K562 (cell line): ENCODE measurements around the gene TTLL3. TPM values are rescaled to one million over a fixed set of nuclear protein-coding genes. Genes with fewer than 3 reads are reported as not detected.

Experiments used
- BRD4 ChIP-seq: fragments of 200-600 bp; sonication (generic); IDR thresholded peaks from 2 replicates; pipeline ENCODE4 v1.6.1; 2017; ENCODE audit warnings: inconsistent platforms
- CHD4 ChIP-seq: fragments of 200-600 bp; sonication (generic); IDR thresholded peaks from 3 replicates; pipeline ENCODE4 v1.6.1; 2012; ENCODE audit warnings: low read depth, mild to moderate bottlenecking, mixed read lengths, low read length, inconsistent platforms; ENCODE audit not compliant: insufficient read depth, insufficient replicate concordance, poor library complexity, severe bottlenecking
- GTF3C2 ChIP-seq: IDR thresholded peaks from 3 replicates; pipeline ENCODE4 v1.6.1; 2011; ENCODE audit warnings: borderline replicate concordance, mild to moderate bottlenecking, moderate library complexity; ENCODE audit not compliant: insufficient read length; ENCODE audit errors: extremely low read depth
- HDAC6 ChIP-seq: IDR thresholded peaks from 2 replicates; pipeline ENCODE4 v1.6.1; 2012; ENCODE audit warnings: low read depth, mild to moderate bottlenecking, control low read depth, inconsistent platforms, low read length, moderate library complexity
- MXI1 ChIP-seq: IDR thresholded peaks from 2 replicates; pipeline ENCODE4 v1.6.1; 2011; ENCODE audit warnings: low read depth, mild to moderate bottlenecking, improper control_type of control experiment, low read length
- PPARD ChIP-seq: fragments of 250-450 bp; sonication (Bioruptor Pico); IDR thresholded peaks from 2 replicates; pipeline ENCODE4 v1.8.0; 2022; ENCODE audit warnings: inconsistent platforms, mild to moderate bottlenecking, moderate library complexity
- PRPF4 ChIP-seq: fragments of 200-400 bp; formaldehyde crosslinking; IDR thresholded peaks from one replicate; pipeline ENCODE4 v1.6.1; 2017; ENCODE audit warnings: low read length, low read depth, mild to moderate bottlenecking; ENCODE audit not compliant: insufficient read depth, poor library complexity, severe bottlenecking
- RAD21 ChIP-seq, 2 experiments: fragments of 250-450 bp in 1 of 2; fragments of 450-650 bp in 1 of 2; sonication (Bioruptor Pico) in 1 of 2; formaldehyde crosslinking in 1 of 2; IDR thresholded peaks in 1 of 2; conservative IDR thresholded peaks in 1 of 2; 2 replicates each; pipeline versions ENCODE4 v1.4.0 to v1.8.0; 2020 to 2022; ENCODE audit warnings: mild to moderate bottlenecking in 2 of 2, moderate library complexity in 1 of 2
- SAFB2 ChIP-seq: fragments of 200-400 bp; formaldehyde crosslinking; IDR thresholded peaks from 2 replicates; pipeline ENCODE4 v1.6.1; 2018; ENCODE audit warnings: borderline replicate concordance, low read length, low read depth, moderate library complexity; ENCODE audit not compliant: severe bottlenecking
- SETDB1 ChIP-seq: IDR thresholded peaks from one replicate; pipeline ENCODE4 v1.6.1; 2012; ENCODE audit warnings: low read length, control low read depth, inconsistent platforms
- SMARCA5 ChIP-seq: fragments of 450-650 bp; IDR thresholded peaks from 2 replicates; pipeline ENCODE4 v1.6.1; 2016
- SP1 ChIP-seq: sonication (generic); formaldehyde crosslinking; IDR thresholded peaks from 2 replicates; pipeline ENCODE4 v1.8.1; 2022; ENCODE audit warnings: mild to moderate bottlenecking, missing genetic modification reagents
- SPI1 ChIP-seq: IDR thresholded peaks from 2 replicates; pipeline ENCODE4 v1.6.1; 2011; ENCODE audit warnings: low read depth, low read length, control low read depth, borderline replicate concordance
- SREBF2 ChIP-seq: sonication (generic); formaldehyde crosslinking; IDR thresholded peaks from 2 replicates; pipeline ENCODE4 v1.4.0; 2020; ENCODE audit warnings: mild to moderate bottlenecking, missing genetic modification reagents
- TAF9B ChIP-seq: fragments of 450-650 bp; IDR thresholded peaks from 2 replicates; pipeline ENCODE4 v1.6.1; 2018; ENCODE audit warnings: mild to moderate bottlenecking; ENCODE audit not compliant: partially characterized antibody
- TARDBP ChIP-seq: fragments of 450-650 bp; IDR thresholded peaks from 2 replicates; pipeline ENCODE4 v1.6.1; 2016
- TEAD4 ChIP-seq, 2 experiments: sonication (generic) in 1 of 2; formaldehyde crosslinking in 1 of 2; IDR thresholded peaks; 2 replicates each; pipeline versions ENCODE4 v1.6.1 to v1.8.0; 2012 to 2022; ENCODE audit warnings: borderline replicate concordance in 1 of 2, inconsistent platforms in 1 of 2, low read length in 1 of 2, mild to moderate bottlenecking in 1 of 2, missing genetic modification reagents in 1 of 2
- THRAP3 ChIP-seq: fragments of 450-650 bp; IDR thresholded peaks from 2 replicates; pipeline ENCODE4 v1.6.1; 2016; ENCODE audit warnings: mild to moderate bottlenecking, inconsistent platforms, borderline replicate concordance
- USF1 ChIP-seq: sonication (generic); formaldehyde crosslinking; IDR thresholded peaks from 2 replicates; pipeline ENCODE4 v1.9.0; 2022; ENCODE audit warnings: mild to moderate bottlenecking, missing genetic modification reagents
- ZBTB7A ChIP-seq: IDR thresholded peaks from 2 replicates; pipeline ENCODE4 v1.6.1; 2011; ENCODE audit warnings: low read depth, mild to moderate bottlenecking, low read length, moderate library complexity, borderline replicate concordance; ENCODE audit not compliant: control insufficient read depth
- ZBTB9 ChIP-seq: fragments of 450-650 bp; formaldehyde crosslinking; IDR thresholded peaks from 2 replicates; pipeline ENCODE4 v1.4.0; 2020; ENCODE audit warnings: mild to moderate bottlenecking, moderate library complexity
- ZNF197 ChIP-seq: fragments of 200-800 bp; sonication (Bioruptor generic); IDR thresholded peaks from 2 replicates; pipeline ENCODE4 v1.6.1; 2016; ENCODE audit warnings: low read depth, missing genetic modification characterization, missing compliant biosample characterization
- ZNF23 ChIP-seq: fragments of 250-450 bp; sonication (Bioruptor Pico); IDR thresholded peaks from 2 replicates; pipeline ENCODE4 v1.4.0; 2020; ENCODE audit warnings: mild to moderate bottlenecking
- ZNF324 ChIP-seq: fragments of 250-450 bp; sonication (Bioruptor Pico); IDR thresholded peaks from 2 replicates; pipeline ENCODE4 v1.4.0; 2020; ENCODE audit warnings: mild to moderate bottlenecking
- polyA plus RNA-seq, 8 experiments: library from polyadenylated mRNA; depleted of rRNA in 4 of 8; stranded (reverse) in 5 of 8; unstranded in 3 of 8; fragments of >200 nt; fragmentation: Nextera tagmentation in 2 of 8; fragmentation: Illumina TruSeq in 1 of 8; extraction: Ambion mirVana in 2 of 8; extraction: Trizol in 1 of 8; gene quantifications; 2 replicates each; pipeline versions ENCODE4 v1.2.1 to v1.2.3, GENCODE V29; 2011 to 2014; ENCODE audit warnings: inconsistent platforms in 1 of 8, missing spikeins in 1 of 8
- total RNA-seq, 7 experiments: library from RNA; depleted of rRNA in 6 of 7; stranded (reverse); fragments of >200 nt in 6 of 7; fragmentation: Illumina TruSeq in 2 of 7; extraction: Trizol in 2 of 7; gene quantifications; 2 replicates each; pipeline versions ENCODE4 v1.2.1 to v1.2.3, GENCODE V29; 2011 to 2021; ENCODE audit warnings: low replicate concordance in 1 of 7

TTLL3 gene
- total and polyA plus RNA-seq, 9 of the 15 experiments (the other 6 are each of a cell fraction or from before 2014, with no cell fraction given) = 8.9 to 106 (median 33.2) TPM

GRCh38 chr3:9862391-9863057 lies 52.5 kb downstream of the TTLL3 start (continued):
- peak; percentile 41; the same call in 1 of the 2 replicates for TF ChIP-seq TEAD4 (IDR thresholded peaks at IDR 0.05; ENCODE audit: low read length)
- no peak for TF ChIP-seq TEAD4 (CRISPR knock-in tag; IDR thresholded peaks at IDR 0.05; ENCODE audit: borderline replicate concordance)
- peak; percentile 97 for TF ChIP-seq ZBTB7A
- TF ChIP-seq TARDBP = no peak
- TF ChIP-seq SAFB2 = no peak
- TF ChIP-seq SMARCA5 = peak; percentile 37; the same call in 1 of the 2 replicates
- no peak for TF ChIP-seq SREBF2
- peak; percentile 33; the same call in 1 of the 2 replicates for TF ChIP-seq ZBTB9 (CRISPR knock-in tag)
- no peak for TF ChIP-seq HDAC6
- no peak for TF ChIP-seq THRAP3
- TF ChIP-seq TAF9B = no peak
- TF ChIP-seq SETDB1 = no peak
- TF ChIP-seq RAD21 (CRISPR knock-in tag; conservative IDR thresholded peaks at IDR 0.05 in 1 of 2, IDR thresholded peaks at IDR 0.05 in 1 of 2) = peak; percentile 86 to 89
- no peak for TF ChIP-seq ZNF324 (CRISPR knock-in tag)
- TF ChIP-seq BRD4 = no peak
- no peak for TF ChIP-seq PPARD (CRISPR knock-in tag)
- TF ChIP-seq USF1 = 0 out of 2 replicates have a peak, but pooled peaks have one; percentile 21
- peak; percentile 88 for TF ChIP-seq SP1 (CRISPR knock-in tag)
- no peak for TF ChIP-seq CHD4
- no peak for TF ChIP-seq GTF3C2
- TF ChIP-seq ZNF197 (CRISPR knock-in tag) = no peak
- TF ChIP-seq MXI1 = no peak
- TF ChIP-seq PRPF4 = no peak
- no peak for TF ChIP-seq ZNF23 (CRISPR knock-in tag)
- TF ChIP-seq SPI1 = no peak
